Lung microvascular endothelial cell (primary cell): ENCODE measurements around the gene GABRB2. TPM values are rescaled to one million over a fixed set of nuclear protein-coding genes. Genes with fewer than 3 reads are reported as not detected.
"Not testable (repeated sequence)": the region's sequence is repeated elsewhere in the genome, so short reads cannot be mapped to it uniquely, and the experiment has no call there.

Source experiments
- DNase-seq, 2 donors: peaks; one replicate each; pipeline versions ENCODE4 v3.0.0 to v3.0.0-alpha.2; 2010; ENCODE audit warnings: low read depth in 2 of 2
- total RNA-seq: library from RNA; depleted of rRNA; stranded (reverse); fragments of >200 nt; gene quantifications from 2 replicates; pipeline ENCODE4 v1.2.1, GENCODE V29; 2014

The GABRB2 gene
- total RNA-seq, 1 donor from 2014 or later: not detected

DNA sequence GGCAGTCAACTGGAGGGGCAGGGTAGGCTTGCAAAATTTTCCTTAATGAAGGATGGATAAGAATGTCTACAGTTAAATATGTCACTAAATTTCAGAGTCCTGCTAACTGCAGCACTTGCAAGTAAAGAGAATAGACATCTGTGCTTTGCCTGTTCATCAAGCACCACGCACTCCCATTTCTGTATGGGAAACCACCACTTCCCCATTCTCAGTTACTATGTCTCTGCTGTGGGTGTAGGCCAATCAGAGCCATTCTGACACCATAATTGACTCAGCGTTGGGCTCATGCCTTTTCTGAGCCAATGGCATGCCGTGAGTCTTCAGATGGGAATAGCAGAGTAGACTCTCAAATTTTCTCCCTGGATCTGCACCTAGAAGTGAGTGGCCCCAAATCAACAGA lies 247.5 kb downstream of the GABRB2 start:
- no peak for DNase-seq

DNA sequence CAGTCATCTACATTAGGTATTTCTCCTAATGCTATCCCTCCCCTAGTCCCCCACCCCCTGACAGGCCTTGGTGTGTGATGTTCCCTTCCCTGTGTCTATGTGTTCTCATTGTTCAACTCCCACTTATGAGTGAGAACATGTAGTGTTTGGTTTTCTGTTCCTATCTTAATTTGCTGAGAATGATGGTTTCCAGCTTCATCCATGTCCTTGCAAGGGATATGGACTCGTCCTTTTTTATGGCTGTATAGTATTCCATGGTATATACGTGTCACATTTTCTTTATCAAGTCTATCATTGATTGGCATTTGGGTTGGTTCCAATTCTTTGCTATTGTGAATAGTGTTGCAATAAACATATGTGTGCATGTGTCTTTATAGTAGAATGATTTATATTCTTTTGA lies 249.1 kb downstream of the GABRB2 start:
- not testable (repeated sequence) for DNase-seq

DNA sequence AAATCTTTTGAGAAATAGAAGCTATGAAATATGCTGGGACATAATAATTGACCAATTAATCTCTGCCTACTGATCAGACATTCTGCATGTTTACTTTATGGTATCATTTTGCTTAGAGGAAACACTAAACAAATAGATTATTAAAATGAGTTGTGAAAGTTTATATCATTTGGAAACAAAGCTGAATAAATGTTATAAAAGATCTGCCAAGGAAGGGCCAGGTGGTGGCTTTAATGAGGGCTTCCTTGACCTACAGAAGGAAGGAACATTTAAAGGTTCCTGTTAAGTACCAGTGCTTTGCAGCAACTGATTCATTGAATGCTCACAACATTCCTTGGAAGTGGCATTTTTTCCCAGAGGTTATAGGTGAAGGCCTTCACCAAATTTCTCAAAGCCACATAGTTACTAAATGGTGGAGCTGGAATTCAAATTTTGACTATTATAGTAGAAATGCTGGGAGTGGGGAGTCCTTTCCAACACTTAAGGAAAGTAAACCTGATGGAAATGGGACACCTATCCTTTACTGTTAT lies 250.7 kb downstream of the GABRB2 start:
- no peak for DNase-seq

DNA sequence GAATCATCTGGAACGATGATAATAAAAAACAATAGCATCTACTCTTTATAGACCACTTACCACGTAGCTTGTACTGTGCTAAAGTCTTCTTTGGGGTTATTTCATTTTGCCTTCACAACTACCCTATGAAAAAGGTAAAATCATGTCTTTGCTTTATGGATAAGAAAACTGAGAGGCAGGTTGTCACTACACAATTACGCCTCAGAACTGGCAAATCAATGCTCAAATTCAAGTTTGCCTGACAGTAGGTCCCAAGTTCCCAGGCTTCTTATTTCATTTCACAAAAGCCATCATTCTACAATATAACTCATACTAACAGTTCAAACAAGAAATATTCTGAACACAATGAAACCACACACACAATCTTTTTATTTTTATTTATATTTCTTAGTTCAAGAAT lies 258.5 kb downstream of the GABRB2 start:
- DNase-seq: no peak

DNA sequence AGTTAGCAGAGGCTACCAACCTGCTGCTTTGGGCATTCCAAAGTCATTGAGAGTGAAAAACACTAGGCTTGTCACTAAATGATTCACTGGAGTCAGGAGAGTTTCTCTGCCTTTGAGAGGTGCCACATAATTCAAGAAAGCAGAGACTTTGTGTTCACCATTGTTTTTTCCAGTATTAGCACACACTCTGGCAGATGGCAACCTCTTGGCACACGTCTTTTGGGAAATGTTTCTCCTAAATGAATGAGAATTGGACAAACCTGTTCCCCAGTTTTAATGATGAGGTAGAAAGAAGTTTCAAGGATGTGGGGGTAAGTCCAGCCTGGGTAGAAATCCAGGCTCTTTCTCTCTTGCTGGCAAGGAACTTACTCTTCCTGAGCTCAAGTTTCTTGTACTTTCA lies 259.1 kb downstream of the GABRB2 start:
- DNase-seq: no peak

DNA sequence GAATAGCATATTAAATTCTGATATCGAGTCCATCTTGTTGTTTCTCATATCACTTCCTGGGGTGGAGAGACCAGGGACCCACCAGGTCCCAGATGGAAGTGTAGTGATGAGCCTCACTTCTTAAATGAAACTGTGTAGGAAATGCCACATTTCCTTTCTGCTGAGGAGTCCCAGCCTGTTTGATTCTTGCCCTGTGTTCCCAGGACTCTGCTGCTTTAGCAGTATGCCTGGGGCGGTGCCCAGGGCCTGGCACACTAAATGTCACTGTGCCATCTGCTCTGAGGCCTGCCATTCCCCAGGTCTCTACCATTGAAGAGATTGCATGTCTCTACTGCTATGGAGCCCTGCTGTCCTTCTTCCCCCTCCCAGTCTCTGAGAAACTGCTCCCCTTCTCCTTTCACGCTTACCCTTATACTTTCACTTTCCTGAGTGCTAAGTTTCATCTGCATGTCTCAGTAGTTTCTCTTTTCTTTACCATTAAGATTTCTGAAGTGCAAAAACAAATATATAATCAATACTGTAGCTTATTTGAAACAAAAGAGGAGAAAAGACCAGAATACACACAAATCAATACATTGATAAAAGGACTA lies 260.4 kb downstream of the GABRB2 start:
- no peak for DNase-seq

DNA sequence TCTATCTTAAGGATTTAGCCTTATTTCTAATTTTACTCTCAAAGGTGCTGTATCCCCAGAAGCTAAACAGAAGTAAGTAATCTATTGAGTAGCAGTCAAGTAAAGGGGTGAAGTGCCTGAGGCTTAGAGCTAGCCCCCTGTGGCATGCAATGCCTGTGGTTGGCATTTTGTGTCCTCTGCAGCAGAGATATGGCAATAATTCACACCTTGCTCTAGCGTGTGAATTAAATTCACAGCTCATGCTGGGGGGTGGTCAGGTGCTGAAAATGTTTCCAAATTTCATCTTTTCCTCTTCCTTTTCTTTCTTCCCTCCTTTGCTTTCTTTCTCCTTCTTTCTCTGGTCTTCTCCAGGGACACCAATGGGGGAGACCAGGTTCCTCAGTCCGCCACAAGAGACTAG lies 262.1 kb downstream of the GABRB2 start:
- DNase-seq: no peak

DNA sequence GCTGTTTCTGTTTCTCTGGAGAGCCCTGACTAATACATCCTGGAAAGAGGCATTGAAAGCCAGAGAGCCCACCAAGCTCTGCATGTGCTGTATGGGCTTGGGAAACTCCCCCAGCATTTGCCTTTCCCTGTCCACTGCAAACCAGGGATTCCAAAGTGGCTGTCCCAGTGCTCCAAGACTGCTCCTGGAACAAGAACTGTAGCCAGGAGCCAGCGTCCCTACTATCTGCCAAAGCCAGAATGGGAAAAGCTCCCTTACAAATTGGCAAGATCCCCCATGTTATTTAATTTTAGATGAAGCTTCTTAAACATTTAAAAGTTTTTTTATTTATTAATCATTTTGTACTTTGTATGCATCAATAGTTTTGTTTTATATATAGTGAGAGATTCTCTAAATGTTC lies 263.2 kb downstream of the GABRB2 start:
- DNase-seq: no peak

DNA sequence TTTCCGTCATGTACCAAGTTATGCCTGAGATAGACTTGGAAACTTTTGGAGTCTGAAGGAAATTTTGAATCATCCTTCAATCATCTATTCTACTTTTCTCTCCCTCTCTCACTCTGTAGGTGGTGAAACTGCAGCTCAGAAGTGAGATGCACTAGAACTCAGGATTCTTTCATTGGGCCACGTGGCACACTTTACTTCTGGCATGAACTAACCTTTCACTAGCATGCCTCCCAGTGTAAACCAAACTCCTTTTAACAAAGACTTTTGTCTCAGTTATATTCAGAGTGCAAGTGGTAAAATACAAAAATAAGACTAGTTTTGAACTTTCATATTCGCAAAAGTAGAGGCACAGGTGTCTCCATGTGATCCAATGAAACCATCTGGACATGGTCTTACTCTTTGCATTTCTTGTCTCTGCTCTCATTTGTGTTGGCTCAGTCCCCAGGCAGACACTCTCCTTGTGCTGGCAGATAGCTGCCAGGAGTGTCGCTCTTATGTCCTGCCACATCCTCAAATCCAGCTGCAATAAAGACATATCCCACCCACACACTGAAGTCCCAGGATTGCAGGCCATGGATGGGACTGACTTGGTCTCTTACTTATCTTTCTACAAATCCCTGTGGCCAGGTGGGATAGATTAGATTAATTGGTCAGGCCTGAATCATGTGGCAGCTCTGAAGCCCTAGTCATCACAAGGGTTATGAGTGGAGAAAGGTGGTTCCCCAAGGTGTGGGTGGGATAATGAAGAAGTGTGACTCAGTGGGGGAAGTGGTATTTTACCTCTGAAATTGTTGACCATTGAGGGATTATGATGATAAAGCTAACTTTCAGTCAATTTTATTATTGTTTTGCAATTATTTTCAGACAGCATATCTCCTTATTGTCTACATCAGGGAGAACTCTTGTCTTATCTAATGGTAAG lies 267.5 kb downstream of the GABRB2 start:
- no peak for DNase-seq

DNA sequence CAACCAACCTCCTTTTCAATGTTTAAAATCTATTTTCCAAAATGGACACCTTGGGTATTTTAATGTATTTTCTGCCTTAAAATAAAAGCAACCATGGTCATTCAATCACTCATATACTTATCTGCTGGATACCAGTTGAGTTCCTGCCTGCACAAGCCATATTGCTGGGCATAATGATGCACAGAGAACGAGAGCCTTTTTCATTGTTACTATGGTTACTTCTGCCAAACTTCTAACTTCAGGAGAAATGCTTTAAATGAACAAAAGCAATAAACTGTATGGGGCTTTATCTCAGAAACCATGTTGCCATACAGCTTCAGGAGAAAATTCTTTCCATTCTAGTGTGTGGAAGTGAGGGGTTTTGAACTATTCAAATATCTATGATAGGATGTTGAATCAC lies 269.5 kb downstream of the GABRB2 start:
- no peak for DNase-seq

DNA sequence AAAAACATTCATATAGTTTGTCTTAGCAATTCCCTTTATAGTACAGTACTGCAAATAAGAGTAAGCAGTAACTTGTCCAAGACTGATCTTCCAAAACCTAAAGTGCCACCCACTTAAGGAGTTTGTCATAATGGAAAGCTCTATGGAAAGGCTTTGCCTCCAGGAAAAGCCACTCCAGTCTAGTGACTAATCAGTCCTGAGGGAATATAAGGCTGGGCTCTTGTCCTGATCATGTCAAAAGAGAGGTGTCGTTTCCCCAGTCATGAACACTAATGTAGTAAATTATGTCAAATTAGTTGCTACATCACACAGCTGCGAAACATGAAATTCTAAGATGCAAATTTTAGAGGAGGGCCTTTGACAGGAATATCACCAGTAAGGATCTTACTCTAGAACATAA lies 271.6 kb downstream of the GABRB2 start:
- DNase-seq: no peak

DNA sequence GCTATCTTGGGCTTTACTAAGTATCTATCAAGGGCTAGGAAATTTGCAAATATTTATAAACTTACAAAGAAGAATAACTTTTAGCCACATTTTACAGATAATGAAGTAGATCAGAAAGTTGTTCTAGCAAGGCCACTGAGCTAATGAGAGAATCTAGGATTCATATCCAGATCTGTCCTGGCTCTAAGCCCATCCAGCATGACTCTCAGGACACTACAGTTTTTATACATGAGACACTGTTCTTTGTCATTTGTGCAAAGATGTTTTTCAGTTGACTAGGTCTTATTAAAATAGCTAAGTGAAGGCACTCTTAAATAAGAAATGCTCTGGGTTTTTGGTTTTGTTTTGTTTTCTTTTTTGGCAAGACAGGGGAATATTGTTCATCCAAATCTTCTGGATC lies 273.1 kb downstream of the GABRB2 start:
- no peak for DNase-seq

DNA sequence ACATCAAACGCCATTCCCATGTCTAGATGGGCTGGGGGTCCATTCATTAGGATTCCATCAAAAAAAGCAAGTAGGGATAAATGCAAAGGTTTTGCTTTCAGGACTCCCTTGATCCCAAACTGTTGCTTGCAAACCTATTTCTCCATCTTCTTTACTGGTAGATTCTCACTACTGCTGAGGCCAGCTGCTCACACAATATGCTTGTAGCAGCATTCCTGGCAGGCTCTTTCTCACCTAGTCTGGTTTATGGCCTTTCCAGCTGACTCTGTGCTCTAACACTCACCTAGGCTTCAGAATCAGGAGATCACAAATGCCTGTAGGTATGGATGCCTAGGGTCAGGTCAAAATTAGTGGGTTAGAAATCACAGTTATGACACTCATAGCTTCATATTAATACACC lies 274.7 kb downstream of the GABRB2 start:
- no peak for DNase-seq

DNA sequence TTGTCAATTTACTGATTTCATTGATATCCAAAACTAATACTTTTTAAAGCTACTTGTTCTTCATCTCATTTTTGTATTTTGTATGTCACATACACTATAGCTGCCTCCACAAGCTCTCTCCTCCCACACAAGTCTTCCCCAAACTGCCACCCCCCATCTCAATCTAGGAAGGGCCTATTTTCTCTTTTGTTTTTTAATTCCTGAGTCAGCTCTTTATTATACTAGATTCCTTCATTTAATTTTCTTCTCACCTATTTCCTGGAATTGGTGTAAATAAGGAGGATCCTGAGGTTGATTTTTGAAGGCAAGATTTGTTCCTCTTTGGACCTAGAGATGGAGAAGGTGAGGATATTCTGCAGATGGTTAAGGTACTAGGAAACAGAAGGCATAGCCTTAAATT lies 277.4 kb downstream of the GABRB2 start:
- no peak for DNase-seq

DNA sequence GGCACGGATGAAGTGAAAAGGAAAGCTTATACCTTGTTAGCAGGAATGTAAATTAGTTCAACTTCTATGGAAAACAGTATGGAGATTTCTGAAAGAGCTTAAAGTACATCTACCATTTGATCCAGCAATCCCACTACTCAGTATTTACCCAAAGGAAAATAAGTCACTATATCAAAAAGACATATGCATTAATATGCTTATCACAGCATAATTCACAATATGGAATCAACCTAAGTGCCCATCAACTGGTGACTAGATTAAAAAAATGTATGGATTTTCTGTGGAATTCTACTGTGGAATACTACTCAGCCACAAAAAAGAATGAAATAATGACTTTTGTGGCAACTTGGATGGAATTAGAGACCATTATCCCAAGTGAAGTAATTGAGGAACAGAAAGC lies 279.6 kb downstream of the GABRB2 start:
- DNase-seq: no peak

DNA sequence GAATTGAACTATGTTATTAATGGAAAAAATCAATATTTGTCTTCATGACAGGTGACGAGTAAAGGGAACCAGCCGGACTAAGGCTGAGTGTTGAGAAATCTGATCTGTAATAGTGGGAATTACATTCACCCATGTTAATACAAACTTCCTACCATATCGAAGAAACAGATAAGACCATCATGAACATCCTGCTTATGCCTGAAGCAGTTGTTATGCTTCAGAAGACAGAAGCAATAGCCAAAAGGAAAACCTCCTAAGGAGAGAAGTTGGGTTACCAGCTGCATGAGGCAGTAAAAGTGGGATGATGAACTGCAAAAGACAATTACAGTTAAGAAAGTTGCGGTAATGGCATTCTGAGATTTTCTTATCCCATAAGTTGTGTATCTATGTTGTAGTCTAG lies 281.5 kb downstream of the GABRB2 start:
- DNase-seq: no peak

DNA sequence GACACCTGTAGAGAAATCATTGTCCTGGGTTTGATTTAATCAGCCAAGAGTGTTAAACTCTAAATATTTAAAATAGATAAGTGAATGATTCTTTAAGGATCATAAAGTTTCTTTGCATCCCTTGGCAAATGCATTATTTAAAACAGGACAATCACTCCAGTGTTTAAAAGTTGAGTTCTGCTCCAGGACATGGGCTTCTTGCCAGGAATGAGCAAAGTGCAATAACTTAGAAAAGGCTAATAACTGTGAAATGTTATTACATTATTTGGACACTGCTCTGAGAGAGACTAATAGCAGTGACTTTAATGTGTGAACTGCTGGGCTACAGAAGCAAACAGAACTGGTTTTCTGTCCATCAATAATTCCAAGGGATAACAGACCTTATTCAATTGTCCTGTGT lies 283.3 kb downstream of the GABRB2 start:
- DNase-seq: no peak

DNA sequence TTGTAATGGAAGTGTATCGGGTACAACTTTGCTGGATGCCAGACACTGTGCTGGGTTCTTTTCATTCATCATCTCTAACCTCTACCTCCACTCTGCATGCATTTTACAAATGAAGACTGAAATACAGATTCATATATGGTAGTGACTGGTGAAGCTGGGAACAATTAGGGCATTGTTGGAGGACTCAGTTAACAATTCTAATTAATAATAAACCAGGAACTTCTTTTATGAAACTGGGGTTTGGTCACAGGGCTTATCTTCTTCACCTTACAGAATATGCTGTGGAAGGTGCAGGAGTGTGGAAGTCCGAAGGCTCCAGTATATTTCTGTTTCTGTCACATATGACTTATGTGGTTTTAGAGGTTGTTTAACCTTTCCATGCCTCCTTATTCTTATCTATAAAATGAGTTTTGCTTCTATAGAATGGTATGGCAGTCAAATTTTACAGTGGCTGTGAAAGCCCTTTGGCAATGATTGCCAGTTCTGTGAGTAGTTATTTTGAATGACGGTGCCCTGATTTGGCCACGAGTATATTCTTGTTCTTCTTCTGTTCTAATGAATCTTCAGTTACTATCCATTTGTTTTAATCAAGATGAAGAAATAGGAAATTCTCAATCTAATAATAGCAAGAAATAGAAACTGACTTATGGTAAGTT lies 284.7 kb downstream of the GABRB2 start:
- DNase-seq: no peak

DNA sequence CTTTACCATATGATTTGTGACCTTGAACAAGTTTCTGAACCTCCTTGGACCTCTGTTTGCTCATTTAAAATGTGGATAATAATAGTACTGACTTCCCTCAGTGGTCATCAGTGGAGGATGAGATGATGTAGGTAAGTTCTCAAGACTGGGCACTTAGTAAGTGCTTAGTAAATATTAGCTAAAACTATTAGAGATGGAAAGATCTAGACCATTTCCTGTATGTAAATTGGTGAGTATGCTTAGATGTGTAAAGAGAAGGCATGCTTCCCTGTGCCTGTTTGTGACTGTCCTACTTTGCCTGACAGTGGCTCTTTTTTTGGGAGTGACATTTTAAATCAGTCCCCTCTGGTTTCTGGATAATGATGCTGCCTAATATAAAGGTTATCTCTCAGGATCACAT lies 288.1 kb downstream of the GABRB2 start:
- no peak for DNase-seq

DNA sequence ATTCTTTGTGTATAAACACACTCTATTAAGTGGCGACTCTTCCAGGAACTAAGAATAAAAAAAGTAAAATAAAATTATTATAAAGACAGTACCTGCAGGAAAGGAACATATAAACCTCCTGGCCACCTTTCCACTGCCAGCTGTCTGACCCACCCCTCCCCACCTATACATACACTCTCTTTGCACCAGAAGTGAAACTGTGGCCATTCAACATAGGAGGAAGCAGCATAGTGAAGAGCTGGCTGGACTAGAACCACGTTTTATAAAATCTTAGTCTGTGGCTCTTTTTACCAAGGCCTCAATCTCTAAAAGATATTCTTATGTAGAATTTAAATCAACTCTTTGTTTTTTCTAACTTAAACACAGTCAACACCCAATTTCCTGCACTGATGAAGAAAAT lies 289.6 kb downstream of the GABRB2 start:
- DNase-seq: no peak

DNA sequence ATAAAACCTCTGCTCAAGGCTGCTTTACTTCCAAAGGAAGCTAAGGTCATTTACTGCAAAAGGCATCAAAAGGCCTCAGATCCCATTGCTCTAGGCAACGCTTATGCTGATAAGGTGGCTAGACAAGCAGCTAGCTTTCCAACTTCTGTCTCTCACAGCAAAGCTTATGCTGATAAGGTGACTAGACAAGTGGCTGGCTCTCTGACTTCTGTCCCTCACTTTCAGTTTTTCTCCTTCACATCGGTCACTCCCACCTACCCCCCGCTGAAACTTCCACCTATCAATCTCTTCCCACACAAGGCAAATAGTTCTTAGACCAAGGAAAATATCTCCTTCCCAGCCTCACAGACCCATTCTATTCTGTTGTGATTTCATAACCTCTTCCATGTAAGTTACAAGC lies 293.6 kb downstream of the GABRB2 start:
- DNase-seq: not testable (repeated sequence)

DNA sequence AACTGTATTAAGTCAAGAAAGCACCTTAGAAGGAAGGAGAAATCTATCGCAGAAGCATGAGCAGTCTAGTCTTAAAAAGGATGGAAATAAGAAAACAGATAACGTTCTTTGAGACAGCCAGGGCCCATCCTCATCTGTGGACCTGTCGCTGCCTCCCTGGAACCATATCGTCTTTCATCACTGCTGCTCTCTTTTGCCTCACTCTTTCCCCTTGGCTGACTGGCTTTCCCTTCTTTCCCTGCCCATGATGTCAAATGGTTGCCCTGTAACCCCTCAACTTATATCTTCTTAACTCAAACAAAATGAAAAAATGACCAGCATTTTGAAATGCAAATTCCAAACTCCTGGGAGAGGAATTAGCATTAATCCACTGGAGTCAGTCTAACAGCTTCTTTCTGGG lies 299.8 kb downstream of the GABRB2 start:
- no peak for DNase-seq
